OCI-LY1 (cell line): ENCODE results near the gene SLC35F6.
"Not testable (repeated sequence)": the region's sequence is repeated elsewhere in the genome, so short reads cannot be mapped to it uniquely, and the experiment has no call there.

Experiments used
- H2AFZ ChIP-seq: fragments of 200-600 bp; sonication (generic), shearing (Covaris generic); 2 replicates; pipeline ENCODE4 v1.6.0; 2014; ENCODE audit warnings: antibody characterized with exemption, mild to moderate bottlenecking, low read length
- H3F3A ChIP-seq: fragments of 200-600 bp; sonication (generic), shearing (Covaris generic); 2 replicates; pipeline ENCODE4 v1.6.0; 2014; ENCODE audit warnings: mild to moderate bottlenecking, antibody characterized with exemption, low read length, moderate library complexity; ENCODE audit not compliant: insufficient read depth
- H3K27ac ChIP-seq: fragments of 200-600 bp; sonication (generic); 2 replicates; pipeline ENCODE4 v1.5.1; 2014; ENCODE audit warnings: low read length, mixed run types, mild to moderate bottlenecking, low read depth; ENCODE audit not compliant: poor library complexity, severe bottlenecking
- H3K27me3 ChIP-seq: fragments of 200-600 bp; sonication (generic); 2 replicates; pipeline ENCODE4 v1.6.0; 2014; ENCODE audit warnings: antibody characterized with exemption, mild to moderate bottlenecking, low read length, moderate library complexity; ENCODE audit not compliant: insufficient read depth
- H3K36me3 ChIP-seq: fragments of 200-600 bp; sonication (generic); 2 replicates; pipeline ENCODE4 v1.6.1; 2014; ENCODE audit warnings: mild to moderate bottlenecking, antibody characterized with exemption, low read length, moderate library complexity, mixed read lengths; ENCODE audit not compliant: insufficient read depth
- H3K4me1 ChIP-seq: fragments of 200-600 bp; sonication (generic); 2 replicates; pipeline ENCODE4 v1.5.1; 2014; ENCODE audit warnings: mild to moderate bottlenecking, low read length, moderate library complexity; ENCODE audit not compliant: insufficient read depth, severe bottlenecking
- H3K4me2 ChIP-seq: fragments of 200-600 bp; sonication (generic), shearing (Covaris generic); 2 replicates; pipeline ENCODE4 v1.6.1; 2014; ENCODE audit warnings: low read length
- H3K4me3 ChIP-seq: fragments of 200-600 bp; sonication (generic); 2 replicates; pipeline ENCODE4 v1.5.1; 2014; ENCODE audit warnings: low read length, low read depth, mild to moderate bottlenecking, mixed read lengths; ENCODE audit not compliant: poor library complexity, severe bottlenecking
- H3K79me2 ChIP-seq: fragments of 200-600 bp; shearing (Covaris generic); 2 replicates; pipeline ENCODE4 v1.6.1; 2016; ENCODE audit warnings: mixed run types, low read length, mixed read lengths; ENCODE audit not compliant: insufficient read depth
- H3K9ac ChIP-seq: fragments of 200-600 bp; sonication (generic), shearing (Covaris generic); 2 replicates; pipeline ENCODE4 v1.6.1; 2014; ENCODE audit warnings: mild to moderate bottlenecking, low read length, mixed read lengths
- H3K9me2 ChIP-seq: fragments of 200-600 bp; sonication (generic), shearing (Covaris generic); 2 replicates; pipeline ENCODE4 v1.6.1; 2014; ENCODE audit warnings: low read depth, mild to moderate bottlenecking, low read length, mixed read lengths
- H3K9me3 ChIP-seq: fragments of 200-600 bp; shearing (Covaris generic); 2 replicates; pipeline ENCODE4 v1.6.1; 2014; ENCODE audit warnings: low read length, mixed read lengths
- H4K20me1 ChIP-seq: fragments of 200-600 bp; sonication (generic), shearing (Covaris generic); 2 replicates; pipeline ENCODE4 v1.6.0; 2016; ENCODE audit warnings: mild to moderate bottlenecking, low read length; ENCODE audit not compliant: insufficient read depth
- EZH2 ChIP-seq: fragments of 200-600 bp; sonication (generic), shearing (Covaris generic); IDR thresholded peaks from 2 replicates; pipeline ENCODE4 v1.8.0; 2017; ENCODE audit warnings: borderline replicate concordance, mixed run types, mild to moderate bottlenecking, antibody characterized with exemption, low read length, moderate library complexity, mixed read lengths
- TF ChIP-seq, protein P1 (sequence below): fragments of 200-600 bp; sonication (generic), shearing (Covaris generic); IDR thresholded peaks from 2 replicates; pipeline ENCODE4 v1.5.1; 2017; ENCODE audit warnings: mild to moderate bottlenecking, antibody characterized with exemption, low read length, moderate library complexity, mixed read lengths

SLC35F6 gene

DNA sequence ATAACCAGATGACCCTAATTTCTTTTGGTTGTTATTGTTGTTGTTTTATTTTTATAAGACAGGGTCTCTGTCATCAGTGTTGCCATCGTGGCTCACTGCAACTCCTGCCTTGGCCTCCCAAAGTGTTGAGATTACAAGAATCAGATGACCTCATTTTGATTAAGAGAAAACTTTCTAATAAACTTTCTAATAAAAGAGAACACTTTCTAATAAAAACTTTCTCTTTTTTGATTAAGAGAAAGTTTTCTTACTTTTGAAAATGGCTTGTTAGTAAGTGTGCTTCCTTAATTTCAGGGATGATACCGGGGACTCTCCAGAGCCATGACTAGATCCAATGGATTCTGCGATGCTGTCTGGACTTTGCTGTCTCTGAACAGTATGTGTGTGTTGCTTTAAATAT is 29.4 kb downstream of the SLC35F6 start:
- H3K27ac ChIP-seq: no peak overlapping the region
- peaks cover 27% of the 10 kb centered on the region for H3K79me2 ChIP-seq
- no peak overlapping the region for H3K4me2 ChIP-seq
- no peaks in the 10 kb centered on the region for H3K27me3 ChIP-seq
- no peak overlapping the region for H3K4me3 ChIP-seq
- H3K9me3 ChIP-seq: peaks cover 11% of the 10 kb centered on the region
- H2AFZ ChIP-seq: no peak overlapping the region
- no peak for TF ChIP-seq EZH2
- TF ChIP-seq, protein P1, sequence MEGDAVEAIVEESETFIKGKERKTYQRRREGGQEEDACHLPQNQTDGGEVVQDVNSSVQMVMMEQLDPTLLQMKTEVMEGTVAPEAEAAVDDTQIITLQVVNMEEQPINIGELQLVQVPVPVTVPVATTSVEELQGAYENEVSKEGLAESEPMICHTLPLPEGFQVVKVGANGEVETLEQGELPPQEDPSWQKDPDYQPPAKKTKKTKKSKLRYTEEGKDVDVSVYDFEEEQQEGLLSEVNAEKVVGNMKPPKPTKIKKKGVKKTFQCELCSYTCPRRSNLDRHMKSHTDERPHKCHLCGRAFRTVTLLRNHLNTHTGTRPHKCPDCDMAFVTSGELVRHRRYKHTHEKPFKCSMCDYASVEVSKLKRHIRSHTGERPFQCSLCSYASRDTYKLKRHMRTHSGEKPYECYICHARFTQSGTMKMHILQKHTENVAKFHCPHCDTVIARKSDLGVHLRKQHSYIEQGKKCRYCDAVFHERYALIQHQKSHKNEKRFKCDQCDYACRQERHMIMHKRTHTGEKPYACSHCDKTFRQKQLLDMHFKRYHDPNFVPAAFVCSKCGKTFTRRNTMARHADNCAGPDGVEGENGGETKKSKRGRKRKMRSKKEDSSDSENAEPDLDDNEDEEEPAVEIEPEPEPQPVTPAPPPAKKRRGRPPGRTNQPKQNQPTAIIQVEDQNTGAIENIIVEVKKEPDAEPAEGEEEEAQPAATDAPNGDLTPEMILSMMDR: no peak
- no peak overlapping the region for H3K9ac ChIP-seq
- H3K4me1 ChIP-seq: no peaks in the 10 kb centered on the region
- no peaks in the 10 kb centered on the region for H3K9me2 ChIP-seq
- H3F3A ChIP-seq: no peaks in the 10 kb centered on the region
- H3K36me3 ChIP-seq: peaks cover 82% of the 10 kb centered on the region
- no peaks in the 10 kb centered on the region for H4K20me1 ChIP-seq

DNA sequence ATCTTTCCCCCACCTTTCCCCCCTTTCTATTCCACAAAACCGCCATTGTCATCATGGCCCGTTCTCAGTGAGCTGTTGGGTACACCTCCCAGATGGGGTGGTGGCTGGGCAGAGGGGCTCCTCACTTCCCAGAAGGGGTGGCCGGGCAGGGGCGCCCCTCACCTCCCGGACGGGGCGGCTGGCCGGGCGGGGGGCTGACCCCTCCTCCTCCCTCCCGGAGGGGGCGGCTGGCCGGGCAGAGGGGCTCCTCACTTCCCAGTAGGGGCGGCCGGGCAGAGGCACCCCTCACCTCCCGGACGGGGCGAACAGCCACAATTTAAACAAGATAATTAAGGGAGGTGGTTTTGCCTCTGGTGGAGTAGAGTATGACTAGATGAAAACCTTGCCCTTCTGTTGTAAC is 31.1 kb downstream of the SLC35F6 start:
- not testable (repeated sequence) for H3K4me1 ChIP-seq, H3K9ac ChIP-seq, H3K27ac ChIP-seq, H3K27me3 ChIP-seq, H4K20me1 ChIP-seq, H3F3A ChIP-seq, H2AFZ ChIP-seq, H3K9me2 ChIP-seq, H3K4me3 ChIP-seq, H3K4me2 ChIP-seq, H3K9me3 ChIP-seq
- H3K36me3 ChIP-seq: peaks cover 70% of the 10 kb centered on the region
- H3K79me2 ChIP-seq: peaks cover 13% of the 10 kb centered on the region

- no peak overlapping the region for H3K27ac ChIP-seq
- H3K9ac ChIP-seq: no peak overlapping the region
- 0 out of 2 replicates have a peak, but pooled peaks cover 2% of the 10 kb centered on the region for H3K27me3 ChIP-seq
These were observed 37.2 kb downstream of the SLC35F6 start for GRCh38 chr2:26801328-26801727.

GRCh38 chr2:26801796-26802195 is 37.7 kb downstream of the SLC35F6 start:
- Histone ChIP-seq H3K4me2 (no peak overlapping the region), H3K27ac (no peak overlapping the region), H3K9me3 (no peaks in the 10 kb centered on the region), H3K36me3 (peaks cover 27% of the 10 kb centered on the region), H3F3A (no peaks in the 10 kb centered on the region), H3K79me2 (no peaks in the 10 kb centered on the region), H3K9ac (no peak overlapping the region), H3K4me3 (no peak overlapping the region), H4K20me1 (no peaks in the 10 kb centered on the region), H3K27me3 (0 out of 2 replicates have a peak, but pooled peaks cover 2% of the 10 kb centered on the region), H2AFZ (no peak overlapping the region), H3K9me2 (no peaks in the 10 kb centered on the region), H3K4me1 (no peaks in the 10 kb centered on the region)
- no peak for TF ChIP-seq EZH2
- TF ChIP-seq, protein P1: no peak

More at GRCh38 chr2:26801328-26801727, 37.2 kb downstream of the SLC35F6 start:
- no peak overlapping the region for H3K4me2 ChIP-seq
- no peak for TF ChIP-seq EZH2
- TF ChIP-seq, protein P1: no peak
- no peaks in the 10 kb centered on the region for H3K9me2 ChIP-seq
- H2AFZ ChIP-seq: no peak overlapping the region
- peaks cover 32% of the 10 kb centered on the region for H3K36me3 ChIP-seq
- no peaks in the 10 kb centered on the region; the same call in 1 of the 2 replicates for H3K79me2 ChIP-seq
- no peak overlapping the region for H3K4me3 ChIP-seq
- H4K20me1 ChIP-seq: no peaks in the 10 kb centered on the region
- H3K4me1 ChIP-seq: no peaks in the 10 kb centered on the region
- no peaks in the 10 kb centered on the region for H3F3A ChIP-seq
- no peaks in the 10 kb centered on the region for H3K9me3 ChIP-seq
